HG03108 (cell line): ENCODE results near the gene TLR6.

Experiments used
- ATAC-seq: cut with Tn5 transposase; IDR thresholded peaks from one replicate; pipeline ENCODE4 v1.9.1; 2021; ENCODE audit warnings: moderate library complexity; ENCODE audit not compliant: unreplicated experiment

TLR6 gene

DNA sequence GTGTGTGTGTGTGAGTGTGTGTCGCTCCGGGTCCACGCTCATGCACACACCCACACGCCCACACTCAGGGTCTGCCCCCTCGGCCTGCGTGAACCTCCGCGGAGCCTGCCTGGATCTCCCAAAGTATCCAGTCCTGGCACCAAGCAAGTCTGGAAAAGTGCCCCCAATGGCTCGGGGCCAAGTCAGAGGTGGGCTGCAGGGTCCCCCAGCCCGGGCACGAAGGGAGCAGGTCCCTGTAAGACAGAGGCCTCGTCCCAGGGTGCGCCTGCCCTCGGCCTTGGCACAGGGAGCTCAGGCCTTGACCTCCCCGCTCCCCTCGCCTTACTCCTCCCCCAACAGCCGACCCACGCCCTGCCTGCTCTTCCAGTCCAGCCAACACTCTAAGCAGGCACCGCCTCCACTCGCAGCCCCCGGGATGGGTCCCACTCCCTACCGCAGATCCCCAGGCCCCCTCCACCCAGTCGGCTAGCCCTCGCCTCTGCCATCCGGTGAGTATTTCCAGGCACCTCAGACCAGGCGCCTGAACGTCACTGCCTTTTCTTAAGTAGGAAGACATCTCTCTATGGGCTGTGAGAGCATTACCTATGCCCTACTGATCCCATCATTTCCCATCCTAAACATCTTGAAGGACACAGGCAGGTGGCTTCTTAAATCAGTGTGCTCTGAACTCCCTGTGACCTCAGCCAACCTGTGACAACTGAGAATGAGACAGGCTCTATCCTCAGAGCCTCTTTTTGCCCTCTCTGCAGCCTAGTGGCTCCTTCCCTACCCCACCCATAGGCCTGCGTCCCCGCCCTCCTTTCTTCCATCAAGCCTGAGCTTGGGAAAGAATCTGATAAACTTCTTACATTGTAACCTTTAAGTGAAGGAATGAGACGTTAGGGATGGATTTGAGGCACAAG lies 11.7 kb upstream of the TLR6 start:
- ATAC-seq, result no peak

DNA sequence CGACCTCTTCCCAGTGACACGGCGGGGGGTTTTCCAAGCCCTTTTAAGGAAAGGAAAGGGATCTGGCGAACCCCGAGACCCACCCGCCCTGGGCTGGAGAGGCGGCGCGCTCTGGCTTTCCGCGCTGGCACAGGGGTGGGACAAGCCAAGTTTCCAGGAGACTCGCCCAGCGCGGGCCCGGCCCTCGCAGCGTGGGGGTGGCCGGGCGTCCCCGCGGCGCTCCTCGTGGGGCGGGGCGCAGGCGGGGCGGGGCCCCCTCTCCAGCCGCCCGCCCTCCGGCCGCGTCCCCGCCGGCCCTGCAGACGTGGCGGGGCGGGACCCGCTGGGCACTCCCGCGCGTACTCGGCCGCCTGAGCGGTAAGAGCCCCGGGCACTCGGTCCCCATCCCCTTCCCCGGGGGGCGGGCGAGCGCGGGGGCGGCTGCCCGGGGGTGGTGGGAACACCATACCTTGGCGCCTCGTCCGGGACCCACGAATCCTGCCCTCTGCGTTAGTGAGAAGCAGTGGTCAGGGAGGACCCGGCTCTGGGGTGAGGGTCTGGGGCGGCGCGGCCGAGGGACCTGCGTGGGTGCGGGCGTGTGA lies 11.0 kb upstream of the TLR6 start, which contains the start of gene FAM114A1:
FAM114A1 (plus strand) TSS at position 329 of the 581 bp plus-strand sequence. CDS start 10,273 bp downstream, outside the sequence.
- peak; percentile 92 for ATAC-seq

DNA sequence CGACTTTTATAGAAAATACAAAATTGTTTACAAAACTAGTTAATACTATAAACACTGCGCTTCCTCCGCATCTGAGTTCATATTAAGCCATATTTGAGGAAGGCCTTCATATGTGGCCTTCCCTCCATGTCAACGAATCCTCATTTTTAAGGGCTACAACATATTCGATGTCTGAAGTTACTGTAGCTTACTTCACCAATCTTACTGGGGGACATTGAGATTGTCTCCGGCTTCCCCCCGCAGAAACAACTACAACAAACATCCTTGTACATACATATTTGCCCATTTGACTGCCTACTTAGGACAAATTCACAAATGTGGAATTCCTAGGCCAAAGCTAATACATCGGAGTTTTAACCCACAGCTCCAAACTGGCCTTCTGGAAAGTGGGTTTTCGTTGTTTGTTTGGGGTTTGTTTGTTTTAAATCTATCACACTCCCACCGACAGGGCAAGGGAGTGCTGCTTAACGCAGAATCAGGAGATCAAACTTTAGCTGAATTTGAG lies 10.4 kb upstream of the TLR6 start:
- no peak for ATAC-seq

DNA sequence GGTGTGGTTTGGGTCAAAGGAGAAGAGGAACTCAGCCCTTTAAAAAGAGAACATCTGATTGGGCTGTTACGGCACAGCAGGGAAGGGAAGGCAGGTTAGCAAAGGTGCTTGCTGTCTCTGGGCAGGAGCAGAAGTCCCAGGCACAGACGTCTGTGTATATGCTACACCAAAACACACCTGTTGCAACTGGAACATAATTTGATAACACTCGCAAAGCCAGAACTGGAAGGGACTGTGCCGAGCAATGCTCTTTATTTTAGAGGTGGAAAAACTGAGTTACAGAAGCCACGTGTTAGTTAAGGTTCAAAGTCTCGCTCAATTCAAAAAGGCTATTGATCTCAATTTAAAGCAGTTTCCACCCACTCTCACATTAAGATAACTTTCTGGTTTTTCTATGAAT lies 8.8 kb upstream of the TLR6 start:
- ATAC-seq, result no peak

DNA sequence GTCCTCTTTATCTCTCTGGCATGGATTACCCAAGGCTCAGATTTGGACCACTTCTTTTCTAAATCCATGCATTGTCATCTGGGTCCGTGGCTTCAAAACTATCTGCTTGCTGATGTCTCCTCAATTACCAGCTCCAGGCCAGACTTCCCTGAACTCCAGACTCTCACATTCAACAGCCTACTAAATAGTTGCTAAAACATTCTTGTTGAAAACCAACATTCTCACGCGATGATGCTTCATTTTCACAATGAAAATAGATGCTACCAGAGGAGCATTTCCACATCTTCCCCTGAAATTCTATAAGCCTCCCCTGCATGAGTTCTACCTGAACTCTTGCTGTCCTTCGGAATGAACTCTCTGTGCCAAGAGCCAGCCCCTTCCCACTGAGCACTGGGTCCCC lies 5.2 kb upstream of the TLR6 start:
- no peak for ATAC-seq

DNA sequence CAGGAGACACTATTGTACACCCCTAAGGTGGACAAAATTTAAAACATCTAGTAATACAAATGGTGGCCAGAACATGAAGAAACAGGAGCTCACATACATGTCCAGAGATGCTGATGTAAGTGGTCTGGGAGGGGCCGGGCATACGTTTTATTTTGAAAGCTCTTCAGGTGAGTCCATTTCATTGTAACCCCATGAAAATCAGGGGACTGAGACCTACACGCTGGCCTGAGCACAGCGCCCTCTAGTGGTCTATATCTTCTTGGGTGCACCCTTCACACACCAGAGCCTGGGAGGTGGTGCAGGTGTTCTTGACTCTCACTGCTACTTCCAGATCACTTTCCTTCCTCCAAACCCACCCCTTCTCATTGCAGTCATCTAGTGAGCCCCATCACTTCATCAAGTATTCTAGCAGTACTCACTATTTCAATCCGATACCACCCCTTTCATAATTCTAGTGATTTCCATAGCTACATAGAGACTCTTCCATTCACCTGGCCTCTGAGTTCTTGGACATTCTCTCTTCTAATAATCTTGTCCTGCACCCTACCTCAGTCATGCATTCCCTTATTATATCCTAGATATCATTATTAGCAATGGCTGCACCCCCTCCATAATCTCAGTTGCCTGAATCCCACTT lies 4.3 kb upstream of the TLR6 start:
- ATAC-seq, result no peak

DNA sequence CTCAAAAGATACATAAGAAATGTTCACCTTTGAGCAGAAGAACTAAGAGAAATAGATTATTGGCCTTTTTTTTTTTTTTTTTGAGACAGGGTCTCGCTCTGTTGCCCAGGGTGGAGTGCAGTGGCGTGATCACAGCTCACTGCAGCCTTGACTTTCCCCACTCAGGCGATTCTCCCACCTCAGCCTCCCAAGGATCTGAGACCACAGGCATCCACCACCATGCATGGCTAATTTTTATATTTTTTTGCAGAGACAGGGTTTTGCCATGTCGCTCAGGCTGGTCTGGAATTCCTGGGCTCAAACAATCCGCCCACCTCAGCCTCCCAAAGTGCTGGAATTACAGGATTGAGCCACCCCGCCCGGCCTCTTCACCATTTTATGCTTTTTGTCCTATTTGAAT lies 2.9 kb upstream of the TLR6 start:
- no peak for ATAC-seq

DNA sequence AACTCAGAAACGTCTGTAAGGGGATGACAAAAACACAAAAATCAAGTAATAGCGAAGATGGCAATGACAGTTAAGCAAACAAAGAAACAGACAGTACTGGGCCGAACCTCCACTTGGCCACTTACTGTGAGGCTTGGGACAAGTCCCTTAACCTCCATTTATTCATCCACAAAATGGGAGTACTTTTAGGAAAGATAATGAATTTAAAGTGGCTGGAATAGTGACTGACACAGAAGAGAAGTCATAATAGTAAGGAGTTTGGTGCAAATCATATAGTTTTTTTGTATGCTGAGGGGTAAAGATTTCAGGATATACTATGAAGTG lies 1.4 kb upstream of the TLR6 start:
- no peak for ATAC-seq

DNA sequence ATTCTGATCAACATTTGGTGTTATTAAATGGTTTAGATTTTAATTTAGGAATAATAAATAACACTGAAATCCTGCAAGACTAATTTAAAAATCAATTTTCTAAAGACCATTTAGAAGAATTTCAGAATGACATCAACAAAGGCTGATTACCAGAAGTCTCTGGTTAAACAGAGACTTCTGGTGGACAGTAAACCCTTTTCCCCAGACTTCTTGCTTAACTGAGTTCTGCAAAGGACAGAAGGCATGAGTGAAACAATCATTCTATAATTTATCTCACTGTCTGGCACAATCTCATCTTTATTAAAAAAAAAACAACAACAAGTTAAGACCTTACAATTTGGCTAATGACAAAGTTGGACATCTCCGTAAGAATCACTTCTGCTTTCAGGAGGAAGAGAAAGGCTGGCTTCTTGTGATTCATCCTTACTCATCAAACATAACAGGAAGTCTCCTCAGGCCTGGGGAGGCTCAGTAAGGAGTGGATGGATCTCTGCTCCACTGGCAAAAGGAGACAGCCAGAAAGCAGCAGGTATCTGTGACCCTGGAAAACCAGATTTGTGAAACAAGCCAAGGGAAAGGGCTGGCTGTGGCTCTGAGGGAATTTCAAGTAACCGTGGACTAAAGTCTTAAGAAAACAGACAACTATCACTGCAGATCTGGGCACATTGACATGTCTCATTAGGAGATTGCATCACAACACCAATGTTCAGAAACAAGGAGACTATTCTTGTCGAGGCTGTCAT lies 908 bp upstream of the TLR6 start:
- ATAC-seq, result peak; percentile 55

DNA sequence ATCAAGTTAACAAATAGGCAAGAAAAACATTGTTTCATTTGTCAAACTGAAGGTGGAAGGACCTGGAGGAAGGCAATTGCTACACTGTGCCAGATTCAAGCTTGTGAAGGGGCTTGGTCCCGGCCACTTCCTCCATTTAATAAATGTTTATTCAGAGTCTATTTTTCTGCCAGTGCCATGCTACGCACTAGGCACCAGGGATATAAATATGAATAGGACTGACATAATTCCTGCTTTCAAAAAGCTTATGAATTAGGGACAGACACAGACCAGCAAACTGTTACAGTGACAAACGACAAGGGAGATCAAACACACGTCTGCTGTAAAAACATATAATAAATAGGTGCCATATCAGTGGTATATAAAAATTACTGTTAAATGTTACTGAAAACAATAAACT lies 571 bp downstream of the TLR6 start:
- no peak for ATAC-seq

DNA sequence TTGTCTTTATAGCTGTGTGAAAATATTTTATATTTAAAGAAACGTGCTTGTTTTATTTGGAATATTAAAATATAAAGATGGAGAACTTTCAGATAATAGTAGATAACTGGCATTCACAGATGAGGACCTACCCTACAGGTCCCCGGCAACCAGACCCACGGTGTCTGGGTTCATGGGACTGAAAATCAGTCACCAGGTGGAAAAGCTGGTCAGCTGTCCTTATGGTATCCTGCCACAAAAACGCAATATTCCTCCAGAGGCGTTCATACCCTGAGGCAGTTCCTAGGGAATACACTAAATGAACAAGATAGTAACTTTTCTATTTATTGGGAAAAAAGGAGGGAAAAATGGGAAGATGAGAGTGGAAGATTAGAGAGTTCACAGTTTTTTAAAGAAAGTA lies 1.2 kb downstream of the TLR6 start:
- no peak for ATAC-seq

DNA sequence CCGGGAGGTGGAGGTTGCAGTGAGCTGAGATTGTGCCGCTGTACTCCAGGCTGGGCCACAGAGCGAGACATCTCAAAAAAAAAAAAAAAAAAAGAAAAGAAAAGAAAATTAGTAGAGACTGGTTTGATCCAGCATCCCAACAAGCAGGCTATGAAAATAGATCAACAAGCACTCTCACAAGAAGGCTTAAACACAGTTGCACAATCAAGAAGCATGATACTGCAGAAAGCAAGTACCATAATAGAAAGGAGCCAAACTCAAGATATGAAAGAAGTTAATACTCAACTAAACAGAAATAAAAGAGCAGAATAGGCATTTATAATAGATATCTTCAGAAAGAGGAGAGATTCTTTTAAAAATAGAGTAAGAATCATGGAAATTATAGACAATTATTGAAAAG lies 10.6 kb downstream of the TLR6 start:
- no peak for ATAC-seq

DNA sequence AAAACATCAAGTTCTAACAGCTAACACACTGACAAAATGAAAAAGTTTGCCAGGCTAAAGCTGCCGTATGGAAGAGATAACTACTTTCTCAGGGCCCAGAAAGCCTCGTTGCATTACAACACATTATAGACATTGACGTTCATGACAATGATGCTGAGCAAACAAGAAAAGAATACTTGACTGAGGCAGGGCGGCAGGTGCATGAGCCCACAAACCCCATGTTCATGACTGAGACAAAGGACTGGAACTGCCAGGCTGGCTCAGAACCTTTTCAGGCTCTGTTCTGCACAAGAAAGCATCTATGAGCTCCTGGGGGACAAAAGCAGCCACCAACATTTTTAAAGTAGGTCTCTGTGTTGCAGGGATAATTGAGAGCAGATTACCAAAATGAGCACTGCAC lies 13.6 kb downstream of the TLR6 start:
- no peak for ATAC-seq

DNA sequence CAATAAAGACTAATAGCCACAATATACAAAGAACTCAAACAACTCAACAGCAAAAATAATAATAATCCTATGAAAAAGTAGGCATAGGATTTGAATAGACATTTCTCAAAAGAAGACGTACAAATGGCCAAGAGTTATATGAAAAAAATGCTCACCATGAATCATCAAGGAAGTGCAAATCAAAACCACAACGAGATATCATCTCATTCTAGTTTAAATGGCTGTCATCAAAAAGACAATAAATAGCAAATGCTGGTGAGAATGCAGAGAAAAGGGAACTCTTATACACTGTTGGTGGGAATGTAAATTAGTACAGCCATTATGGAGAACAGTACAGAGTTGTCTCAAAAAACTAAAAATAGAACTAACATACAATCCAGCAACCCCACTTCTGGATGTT lies 18.8 kb downstream of the TLR6 start:
- ATAC-seq, result no peak

DNA sequence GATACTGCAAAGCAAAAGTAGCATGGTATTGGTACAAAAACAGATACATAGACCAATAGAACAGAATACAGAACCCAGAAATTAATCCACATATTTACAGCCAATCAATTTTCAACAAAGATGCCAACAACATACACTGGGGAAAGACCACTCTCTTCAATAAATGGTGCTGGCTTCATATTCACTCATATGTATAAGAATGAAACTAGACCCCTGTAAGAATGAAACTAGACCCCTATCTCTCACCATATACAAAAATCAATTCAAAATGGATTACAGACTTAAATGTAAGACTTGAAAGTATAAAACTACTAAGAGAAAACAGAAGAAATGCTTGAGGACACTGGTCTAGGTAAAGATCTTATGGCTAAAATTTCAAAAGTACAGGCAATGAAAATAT lies 19.3 kb downstream of the TLR6 start:
- ATAC-seq, result no peak

DNA sequence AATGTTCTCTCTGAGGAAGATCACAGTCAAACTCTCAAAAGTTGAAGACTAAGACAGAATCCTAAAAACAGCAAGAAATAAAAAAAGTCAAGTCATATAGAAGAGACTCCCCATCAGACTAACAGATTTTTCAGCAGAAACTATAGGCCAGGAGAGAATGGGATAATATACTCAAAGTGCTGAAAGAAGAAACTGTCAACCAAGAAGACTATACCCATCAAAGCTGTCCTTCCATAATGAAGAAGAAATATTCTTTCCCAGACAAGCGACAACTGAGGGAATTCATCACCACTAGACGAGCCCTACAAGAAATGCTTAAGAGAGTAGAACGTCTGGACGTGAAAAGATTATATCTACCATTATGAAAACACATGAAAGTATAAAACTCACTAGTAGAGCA lies 22.0 kb downstream of the TLR6 start:
- no peak for ATAC-seq

DNA sequence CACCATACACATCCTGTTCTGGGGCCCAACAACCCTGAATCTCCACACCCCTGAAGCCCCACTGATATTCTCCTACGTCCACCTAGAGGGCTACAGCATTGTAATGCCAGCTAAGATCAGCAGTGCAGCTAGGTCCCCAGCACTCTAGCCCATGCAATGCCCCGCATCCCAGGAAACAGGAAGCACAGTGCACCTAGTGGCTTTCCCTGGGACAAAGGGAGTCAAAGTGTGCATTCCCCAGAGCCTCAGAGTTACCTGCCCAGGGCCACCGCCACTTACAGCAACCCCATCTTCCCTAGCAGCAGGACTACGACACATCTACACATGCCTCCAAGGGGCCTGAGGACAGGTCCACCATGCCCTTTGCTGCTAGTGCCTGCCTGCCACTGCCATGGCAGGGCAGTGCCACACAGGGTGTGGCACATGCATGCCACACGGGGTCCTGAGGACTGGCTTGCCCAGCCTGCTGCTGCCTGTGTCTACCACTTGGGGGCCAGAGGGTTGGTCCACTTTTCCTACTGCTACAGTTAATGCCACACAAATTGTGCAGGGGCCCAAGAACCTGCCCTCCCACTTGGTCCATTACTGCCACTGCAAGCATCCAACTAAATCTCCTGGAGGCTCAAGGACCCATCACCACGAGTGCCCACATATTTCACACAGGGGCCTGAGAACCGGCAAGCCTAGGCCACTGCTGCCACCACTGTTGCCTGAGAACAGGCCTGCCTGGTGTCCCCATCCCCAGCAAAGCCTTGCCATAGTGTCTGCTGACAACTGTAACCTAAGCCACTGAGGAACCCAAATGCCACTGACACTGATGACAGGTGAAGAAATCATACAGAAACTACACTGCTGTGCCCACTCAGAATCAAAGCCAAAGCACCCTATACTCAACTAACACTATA lies 23.7 kb downstream of the TLR6 start:
- no peak for ATAC-seq

DNA sequence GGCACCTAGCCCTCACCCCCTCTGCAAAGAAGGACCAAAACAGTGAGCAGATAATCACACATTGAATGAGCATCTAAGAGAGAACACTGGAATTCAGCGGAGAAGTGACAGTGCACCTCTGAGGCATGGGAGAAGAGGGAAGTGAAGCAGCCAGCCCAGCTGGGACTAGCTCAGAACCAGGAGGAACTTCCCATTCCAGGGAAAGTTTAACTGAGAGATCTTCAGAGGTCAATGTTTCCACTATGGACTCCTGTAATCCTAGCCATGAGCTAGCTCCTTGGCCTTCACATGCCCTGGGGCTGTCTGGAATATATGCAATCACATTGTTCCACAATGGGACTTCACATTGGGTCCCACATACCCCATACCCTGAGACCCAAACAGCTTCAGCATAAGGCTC lies 24.4 kb downstream of the TLR6 start:
- ATAC-seq, result no peak

DNA sequence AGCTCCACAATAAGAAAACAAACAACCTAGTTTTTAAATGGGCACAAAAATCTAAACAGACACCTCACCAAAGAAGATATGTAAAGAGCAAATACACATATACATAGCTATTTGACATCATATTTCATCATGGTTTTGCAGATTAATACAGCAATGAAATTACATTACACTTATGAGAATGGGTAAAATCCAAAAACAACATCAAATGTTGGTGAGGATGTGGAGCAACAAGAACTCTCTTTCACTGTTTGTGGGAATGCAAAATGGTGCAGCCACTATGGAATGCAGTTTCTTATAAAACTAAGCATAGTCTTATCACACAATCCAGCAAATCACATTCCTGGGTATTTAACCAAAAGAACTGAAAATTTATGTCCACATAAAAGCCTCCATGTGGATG lies 25.0 kb downstream of the TLR6 start:
- no peak for ATAC-seq

DNA sequence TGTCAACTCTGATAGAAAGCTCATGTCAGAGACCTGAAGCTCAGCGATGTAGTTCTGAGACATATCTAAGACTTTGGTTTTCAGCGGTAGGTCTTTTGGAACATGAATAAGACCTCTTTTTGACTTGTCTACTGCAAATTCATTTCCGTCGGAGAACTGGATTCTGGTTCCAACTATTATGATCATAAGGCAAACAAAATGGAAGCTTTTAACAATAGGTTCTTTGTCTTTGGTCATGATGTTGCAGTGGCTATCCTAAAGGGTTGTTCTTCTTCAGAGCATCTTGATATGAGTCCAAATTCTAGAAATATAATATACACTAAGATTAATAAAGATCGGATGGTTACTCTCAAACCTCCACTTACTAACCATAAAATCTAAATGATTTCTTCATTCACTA lies 27.4 kb downstream of the TLR6 start:
- no peak for ATAC-seq
